Activated CD8-positive, alpha-beta memory T cell treated with anti-CD3 and anti-CD28 coated beads, Interleukin-2, amount 50 U/mL, for 1 hour (primary cell): ENCODE data around the gene DOCK2.
"Not testable (repeated sequence)": the region's sequence is repeated elsewhere in the genome, so short reads cannot be mapped to it uniquely, and the experiment has no call there.

Experiments used
- DNase-seq: peaks from one replicate; pipeline ENCODE4 v3.0.0-alpha.2; 2020; ENCODE audit errors: extremely low read depth

DOCK2 gene

DNA sequence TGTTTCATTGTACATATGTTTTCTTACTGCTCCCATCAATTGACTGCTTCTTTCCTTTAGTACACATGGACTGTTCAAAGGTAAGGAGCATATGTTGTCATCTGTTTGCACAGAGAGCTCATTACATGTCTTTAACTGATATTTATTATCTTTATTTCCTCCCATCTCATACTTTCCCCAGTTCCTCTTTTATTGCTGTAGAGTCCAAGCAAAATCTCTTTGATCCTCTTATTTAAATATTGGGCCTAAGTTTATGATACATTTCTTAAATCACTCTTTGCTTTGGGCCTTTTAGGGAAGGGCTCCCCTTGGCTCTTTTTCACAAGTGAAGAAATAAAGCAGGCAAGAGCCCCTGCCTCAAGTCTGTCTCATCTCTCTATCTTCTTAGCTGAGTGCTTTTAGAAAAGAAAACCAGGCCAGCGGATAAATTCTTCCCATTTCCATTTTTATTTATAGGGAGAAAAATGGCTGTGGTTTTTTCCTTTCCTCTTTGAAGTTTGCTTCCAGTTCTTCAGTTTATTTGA lies 152.4 kb downstream of the DOCK2 start:
- no peak for DNase-seq

DNA sequence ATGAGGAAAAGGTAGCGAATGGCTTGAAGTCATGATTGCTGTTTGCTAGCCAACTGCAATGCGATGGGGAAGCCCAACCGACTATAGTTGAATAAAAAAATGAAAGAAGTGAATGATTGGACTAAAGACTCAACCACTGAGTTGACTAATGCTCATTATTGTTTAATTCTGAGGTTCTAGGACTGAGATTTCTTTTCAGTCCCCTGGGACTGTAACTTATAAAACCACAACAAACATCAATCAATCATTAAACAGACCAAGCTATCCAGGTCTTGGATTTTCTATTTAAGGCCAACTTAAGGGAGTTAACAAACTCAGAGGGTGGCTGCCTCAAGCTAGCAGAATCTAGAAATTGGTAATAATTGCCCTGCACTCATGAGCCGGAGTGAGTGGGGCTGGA lies 154.2 kb downstream of the DOCK2 start:
- no peak for DNase-seq

DNA sequence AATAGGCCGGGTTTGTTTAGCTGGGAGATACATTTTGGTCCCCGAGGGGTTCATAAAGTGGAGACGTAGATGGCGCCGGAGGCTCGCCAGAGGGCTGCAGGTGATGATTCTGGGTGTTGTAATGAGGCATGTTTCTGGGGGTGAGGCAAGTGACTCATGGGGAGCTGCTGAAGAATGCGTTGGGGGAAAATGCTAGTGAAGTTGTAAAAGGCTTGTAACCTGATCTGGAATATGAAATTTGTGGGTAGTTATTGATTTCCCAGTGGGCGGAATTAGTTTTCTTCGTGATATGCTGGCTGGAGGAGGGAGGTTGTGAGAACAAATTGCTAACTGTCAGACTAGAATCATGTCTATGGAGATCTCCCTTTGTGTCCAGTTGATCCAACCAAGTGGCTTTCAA lies 158.3 kb downstream of the DOCK2 start:
- no peak for DNase-seq

DNA sequence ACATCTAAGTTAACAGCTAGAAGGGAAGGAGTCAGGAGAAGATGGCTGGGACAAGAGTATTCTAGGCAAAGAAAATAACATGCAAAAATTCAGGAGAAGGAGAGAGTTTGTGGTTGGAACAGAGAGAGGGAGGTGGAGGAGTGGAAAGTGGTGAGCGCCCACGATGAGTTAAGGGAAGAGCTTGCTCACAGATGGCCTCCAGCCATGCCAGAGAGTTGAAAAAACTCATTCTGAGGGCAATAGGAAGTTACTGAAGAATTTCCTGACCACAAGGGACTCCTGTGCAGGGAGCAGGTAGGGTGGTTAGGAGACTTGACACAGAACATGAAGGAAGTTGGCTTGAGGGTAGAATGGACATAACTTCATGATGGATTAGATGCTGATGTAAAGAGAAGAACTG lies 159.7 kb downstream of the DOCK2 start:
- no peak for DNase-seq

DNA sequence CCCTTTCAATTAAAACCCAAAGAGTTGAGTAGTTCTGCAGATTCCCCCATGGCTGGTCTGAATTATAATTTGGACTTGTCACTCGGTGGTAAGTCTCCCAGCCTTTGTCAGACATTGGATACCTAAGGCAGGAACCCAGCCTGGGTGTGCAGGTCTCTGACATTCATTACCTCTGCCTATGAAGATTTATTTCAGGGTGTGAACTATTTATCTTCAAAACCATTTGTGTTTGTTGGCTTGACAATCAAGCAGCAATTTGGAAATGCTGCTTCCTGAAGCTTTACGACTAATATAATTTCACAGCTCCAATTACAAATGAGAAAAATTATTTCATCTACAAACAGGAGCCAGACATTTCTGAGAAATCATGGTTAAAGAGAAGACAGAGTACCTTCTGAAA lies 160.5 kb downstream of the DOCK2 start:
- no peak for DNase-seq

DNA sequence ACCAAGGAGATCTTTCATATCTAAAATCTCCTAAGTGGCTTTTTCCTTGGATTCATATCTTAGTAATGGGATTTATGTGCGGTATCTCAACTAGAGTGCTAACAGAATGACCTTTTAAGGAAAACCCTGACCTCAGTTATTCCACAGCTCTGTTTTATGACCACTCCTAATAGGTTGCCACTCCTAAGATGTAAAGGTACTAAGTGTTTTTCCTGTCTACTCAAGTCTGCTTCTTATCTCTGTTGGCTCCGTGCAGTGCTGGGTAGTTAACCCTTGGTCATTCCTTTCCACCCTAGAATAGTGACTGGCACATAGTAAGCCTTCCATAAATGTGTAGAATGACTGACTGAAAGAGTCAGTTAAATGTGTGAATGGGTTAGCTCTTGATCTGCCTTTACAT lies 161.4 kb downstream of the DOCK2 start:
- DNase-seq, result no peak

DNA sequence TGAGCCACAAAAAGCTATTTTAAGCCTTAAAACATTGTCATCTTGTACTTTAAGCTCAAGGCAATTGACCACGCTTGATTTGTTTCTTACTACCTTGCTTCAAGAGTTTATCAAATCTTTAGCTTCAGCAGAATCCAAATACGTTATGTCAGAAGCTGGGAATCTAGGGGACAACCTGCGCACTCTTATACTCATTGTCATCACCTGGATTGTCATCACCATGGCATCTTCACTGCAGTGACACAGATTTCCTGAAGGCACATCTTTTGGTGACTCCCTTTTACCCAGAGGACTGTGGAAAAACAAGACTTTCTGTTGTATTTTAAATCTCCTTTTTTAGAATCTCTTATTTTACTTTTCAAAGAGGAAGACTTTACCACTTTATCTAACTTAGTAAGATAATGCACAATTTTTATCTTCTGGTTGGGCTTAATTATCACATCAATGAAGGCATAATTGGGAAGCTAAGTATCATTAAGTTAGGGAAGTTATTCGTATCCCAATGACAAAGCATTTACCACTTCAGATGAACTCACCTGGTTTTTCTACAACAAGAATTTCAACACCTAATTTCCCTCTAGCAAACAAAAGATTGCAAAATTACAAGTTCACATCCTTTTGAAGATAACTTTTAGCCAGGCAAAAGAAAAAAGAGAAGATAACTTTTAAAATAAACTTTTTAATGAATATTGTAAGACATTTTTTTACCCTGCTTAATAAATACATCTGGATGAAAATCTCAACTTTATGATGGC lies 162.0 kb downstream of the DOCK2 start:
- no peak for DNase-seq

DNA sequence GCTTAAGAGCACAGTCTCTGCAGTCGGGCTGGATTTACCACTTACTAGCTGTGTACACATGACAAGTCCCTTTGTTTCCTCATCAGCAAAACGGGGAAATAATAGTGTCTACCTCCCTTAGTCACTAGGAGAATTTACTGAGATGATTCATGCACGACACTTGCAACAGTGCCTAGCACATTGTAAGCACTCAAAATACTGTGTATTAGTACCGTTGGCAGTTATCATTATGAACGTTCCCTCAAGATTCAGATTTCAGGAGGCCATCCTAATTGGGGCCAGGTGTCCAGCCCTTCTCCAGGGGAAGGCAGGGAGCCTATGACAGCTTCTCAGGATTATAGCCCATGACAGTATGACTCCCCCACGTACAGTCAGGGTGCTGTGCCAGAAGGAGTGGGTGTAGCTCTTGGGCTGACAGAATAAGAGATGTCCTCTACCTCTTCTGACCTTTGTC lies 164.3 kb downstream of the DOCK2 start:
- DNase-seq, result no peak

DNA sequence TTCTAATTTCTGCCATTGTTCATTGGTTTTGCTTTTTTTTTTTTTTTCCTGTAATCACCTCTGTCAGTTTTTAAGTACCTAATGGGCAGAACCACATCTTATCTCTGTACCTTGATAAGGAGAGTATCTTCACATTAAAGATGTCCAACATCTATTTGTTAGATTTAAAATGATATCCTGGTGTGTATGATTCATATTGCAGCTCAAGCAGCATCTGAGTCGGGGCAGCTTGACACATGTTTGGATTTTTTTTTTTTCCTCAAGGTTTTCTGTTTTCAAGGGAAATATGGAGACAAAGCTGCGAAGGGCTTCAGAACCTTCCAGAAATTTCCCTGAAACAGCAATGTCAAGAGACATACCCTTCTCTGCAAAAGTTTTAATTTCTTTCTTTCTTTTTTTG lies 164.7 kb downstream of the DOCK2 start:
- DNase-seq, result no peak

DNA sequence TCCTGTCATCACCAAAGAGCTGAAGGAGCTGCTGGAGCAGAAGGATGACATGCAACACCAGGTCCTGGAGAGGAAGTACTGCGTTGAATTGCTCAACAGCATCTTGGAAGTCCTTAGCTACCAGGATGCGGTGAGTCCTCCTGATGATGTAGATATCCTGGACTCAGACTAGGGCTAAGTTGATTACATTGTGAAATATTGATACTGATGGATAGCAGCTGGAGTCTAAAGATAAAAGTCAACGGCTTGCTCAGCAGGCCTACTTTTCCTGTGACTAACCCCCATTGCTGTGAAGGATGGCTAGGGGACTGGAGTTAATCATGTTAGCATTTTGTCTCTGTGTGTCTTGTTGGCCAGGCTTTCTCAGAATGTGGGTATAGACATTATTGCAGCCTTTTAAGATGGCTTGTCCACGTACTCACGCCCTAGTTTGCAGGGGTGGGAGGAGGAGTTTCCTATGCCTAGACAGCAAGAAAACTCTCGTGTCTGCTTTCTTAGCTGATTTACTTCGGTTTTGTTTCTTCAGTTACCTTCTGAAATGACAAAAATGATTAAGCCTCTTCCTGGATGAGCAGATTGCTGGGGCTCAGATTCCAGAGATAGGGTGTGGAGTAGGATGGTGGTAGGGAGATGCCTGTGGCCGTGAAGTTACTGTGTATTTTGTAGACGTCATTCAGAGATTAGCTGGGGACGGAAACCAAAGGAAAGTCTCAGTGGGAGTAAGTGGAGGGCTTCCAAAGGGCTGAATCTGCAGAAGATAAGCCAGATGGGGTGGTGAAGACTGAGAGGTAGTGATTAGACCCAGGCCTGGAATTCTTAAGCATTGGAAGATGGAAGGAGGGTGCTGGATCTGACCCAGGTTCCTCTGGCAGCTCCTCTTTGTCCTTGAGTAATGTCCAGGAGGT lies 166.3 kb downstream of the DOCK2 start:
- DNase-seq, result no peak

DNA sequence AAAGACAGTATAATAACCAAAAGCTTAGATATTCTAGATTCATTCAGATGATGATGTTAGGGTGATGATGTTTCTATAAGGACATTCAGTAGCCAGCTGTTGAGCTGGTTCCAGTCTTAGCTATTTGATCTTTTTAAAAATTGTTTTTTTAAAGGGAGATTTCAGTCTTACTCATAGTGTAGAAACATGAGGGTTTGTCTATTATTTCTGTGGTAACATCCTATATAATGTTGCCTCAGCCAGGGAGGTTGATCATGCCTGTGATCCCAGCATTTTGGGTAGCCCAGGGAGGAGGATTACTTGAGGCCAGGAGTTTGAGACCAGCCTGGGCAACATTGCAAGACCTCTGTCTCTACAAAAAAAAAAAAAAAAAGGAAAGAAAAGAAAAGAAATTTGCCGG lies 167.8 kb downstream of the DOCK2 start:
- DNase-seq, result no peak

DNA sequence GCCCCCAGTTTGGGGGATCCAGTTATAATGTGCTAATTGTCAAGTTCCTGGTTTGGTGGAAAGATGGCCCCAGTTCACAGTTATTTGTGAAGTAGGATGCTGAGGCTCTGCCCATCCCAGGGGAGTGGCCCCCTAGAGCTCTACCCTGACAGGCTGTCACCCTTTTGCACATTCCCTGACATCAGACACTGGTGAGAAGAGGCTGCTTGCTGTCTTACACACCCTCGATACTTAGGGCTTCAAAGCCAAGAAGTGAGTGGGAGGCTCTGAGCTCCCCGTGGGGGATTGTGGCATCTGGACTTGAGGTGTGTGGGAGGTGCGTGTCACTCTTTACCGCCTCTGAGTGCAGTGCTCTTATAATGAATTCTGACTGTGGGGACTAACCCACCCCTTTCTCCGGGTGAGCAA lies 168.5 kb downstream of the DOCK2 start:
- DNase-seq, result no peak

DNA sequence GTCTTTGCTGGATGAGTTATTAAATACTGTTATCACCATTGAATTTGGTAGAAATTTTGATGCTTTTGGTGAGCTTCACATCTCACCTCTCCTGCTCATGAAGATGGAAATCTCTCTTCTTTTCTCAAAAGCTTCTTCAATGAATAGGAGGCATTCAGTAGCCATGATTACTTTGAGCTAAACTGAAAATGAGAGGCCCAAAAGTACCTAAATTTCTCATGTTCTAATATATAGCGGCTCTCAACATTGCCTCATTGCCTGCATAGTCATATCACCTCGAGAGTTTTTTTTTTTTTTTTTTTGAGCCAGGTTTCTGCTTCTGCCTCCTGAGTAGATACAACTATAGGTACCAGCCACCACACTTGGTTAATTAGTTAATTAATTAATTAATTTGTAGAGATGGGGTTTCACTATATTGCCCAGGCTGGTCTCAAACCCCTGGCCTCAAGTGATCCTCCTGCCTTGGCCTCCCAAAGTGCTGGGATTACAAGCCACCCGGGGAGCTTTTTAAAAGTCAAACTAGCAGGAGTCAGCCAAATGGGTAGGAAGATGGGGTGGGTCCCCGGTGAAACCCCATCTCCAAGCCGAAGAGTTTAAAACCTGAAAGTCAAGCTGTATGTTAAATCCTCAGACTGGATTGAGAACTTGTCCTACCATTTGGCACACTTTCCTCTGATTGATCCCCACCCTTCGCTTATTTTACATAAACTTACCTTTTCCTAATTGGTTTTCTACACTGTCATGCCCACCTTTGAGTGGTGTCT lies 169.0 kb downstream of the DOCK2 start:
- no peak for DNase-seq

DNA sequence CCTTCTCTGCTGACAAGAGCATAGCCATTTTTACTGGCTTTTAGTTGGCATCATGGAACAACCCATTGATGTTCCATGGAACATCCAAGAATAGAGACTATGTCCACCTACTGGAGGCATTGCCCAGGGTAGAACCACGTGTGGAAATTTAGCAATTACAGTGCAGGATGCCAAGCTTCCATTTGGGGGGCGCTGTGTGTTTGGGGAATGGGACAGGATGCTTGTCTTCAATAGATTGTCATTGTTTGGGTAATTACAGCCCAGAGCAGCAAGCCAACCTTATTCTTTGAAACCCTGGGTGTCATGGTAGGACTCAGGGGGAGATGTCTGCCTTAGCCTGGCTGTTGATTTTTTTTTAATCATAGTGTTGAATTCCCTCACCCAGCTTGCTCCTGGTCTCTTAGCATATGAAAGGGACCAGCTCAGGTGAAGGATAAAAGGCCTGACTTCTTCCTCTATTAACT lies 171.1 kb downstream of the DOCK2 start:
- DNase-seq, result no peak

DNA sequence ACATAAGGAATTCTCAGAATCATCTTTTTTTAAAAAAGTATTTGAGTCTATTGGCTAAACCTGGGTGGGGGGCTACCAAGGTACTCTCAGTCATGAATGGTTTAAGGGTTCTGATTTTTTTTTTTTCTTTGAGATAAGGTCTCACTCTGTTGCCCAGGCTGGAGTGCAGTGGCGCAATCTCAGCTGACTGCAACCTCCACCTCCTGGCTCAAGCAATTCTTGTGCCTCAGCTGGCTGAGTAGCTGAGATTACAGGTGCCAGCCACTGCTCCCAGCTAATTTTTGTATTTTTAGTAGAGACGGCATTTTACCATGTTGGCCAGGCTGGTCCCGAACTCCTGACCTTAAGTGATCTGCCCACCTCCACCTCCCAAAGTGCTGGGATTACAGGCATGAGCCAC lies 171.8 kb downstream of the DOCK2 start:
- DNase-seq, result not testable (repeated sequence)

DNA sequence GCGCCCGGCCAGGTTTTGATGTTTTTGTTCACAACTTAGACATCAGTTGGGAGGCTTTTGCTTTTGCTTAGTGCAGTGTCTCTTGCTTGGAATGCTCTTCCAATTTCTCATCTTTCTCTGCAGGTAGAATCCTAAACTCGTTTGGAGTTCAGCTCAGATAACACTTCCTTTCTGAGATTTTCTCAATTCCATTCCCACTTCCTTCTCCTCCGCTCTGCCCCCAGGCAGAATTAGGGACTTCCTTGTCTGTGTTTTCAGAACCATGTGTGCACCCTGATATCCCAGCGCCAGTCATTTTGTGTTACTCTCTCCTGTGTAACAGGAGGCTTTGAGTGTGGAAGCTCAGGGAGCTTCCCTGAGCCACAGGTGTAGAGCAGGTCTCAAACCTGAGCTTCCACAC lies 172.2 kb downstream of the DOCK2 start:
- no peak for DNase-seq

DNA sequence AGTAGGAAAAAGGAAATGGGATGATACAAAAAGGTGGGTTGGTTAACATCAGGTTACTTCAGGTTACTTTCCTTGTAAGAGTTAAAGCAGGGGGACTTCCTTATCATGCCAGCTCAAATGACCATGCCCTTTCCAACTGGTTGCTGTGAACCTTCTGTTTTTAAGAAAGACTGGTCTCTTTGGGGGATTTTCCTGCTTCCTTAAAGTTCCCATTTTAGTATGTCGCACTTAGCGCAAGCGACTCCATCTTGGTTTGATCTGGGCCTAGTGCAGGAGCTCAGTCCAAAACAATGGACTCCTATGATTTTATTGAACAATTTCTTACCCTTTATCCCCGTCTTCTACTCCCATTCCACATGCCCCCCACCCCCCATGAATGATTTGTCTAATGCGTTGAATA lies 173.4 kb downstream of the DOCK2 start:
- no peak for DNase-seq

DNA sequence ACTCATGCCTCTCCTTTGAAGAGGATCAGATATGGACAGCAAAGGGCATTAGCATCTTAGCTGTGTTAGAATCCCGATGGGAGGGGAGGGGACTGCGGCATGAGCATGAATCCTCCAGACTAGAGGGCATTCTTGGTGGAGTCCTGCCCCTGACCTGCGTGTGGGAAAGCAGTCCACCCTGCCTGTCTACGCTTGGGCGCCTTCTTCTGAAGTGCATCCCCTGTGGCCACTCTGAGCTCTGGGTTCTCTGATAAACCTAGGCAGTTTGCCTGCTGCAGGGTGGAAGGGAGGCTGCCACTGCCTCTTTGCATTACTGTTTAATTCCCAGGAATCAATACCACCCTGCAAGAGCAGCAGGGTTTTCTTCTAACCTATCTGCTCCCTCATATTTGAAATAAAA lies 173.9 kb downstream of the DOCK2 start:
- DNase-seq, result no peak

DNA sequence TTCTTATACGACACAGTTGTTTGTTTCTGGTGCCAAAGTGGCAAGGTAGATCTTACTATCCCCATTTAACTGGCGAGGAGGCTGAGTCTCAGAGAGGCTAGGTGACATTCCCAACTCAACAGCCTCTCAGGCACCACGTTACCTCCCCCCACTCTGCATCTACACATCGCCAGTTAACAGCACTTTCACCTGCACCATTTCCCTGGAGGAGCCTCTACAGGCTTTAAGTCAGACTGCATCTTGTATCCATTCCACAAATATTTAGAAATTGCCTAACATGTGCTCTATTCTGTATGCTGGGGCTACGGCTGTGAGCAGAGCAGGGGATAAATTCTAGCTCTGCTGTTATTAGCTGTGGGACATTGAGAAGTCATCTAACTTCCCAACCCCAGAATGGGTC lies 174.6 kb downstream of the DOCK2 start:
- DNase-seq, result no peak

DNA sequence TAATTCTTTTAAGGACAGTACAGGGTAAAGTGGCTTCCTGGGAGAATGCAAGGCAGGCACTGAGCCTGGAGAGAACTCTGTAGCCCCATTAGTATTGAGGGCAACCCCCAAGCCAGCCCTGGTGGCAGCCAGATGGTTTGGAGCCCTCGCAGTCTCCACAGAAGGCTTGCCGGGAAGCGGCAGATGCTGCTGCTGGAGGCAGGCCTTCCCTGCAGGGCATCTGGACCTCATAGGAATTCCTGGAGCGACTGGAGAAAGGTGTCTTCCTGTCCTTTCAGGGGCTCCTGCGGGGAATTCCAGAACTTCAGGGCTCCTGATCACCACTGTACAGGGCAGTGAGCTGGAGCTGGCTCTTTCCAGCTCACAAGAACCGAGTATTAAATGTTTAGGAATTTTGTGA lies 175.7 kb downstream of the DOCK2 start:
- no peak for DNase-seq

DNA sequence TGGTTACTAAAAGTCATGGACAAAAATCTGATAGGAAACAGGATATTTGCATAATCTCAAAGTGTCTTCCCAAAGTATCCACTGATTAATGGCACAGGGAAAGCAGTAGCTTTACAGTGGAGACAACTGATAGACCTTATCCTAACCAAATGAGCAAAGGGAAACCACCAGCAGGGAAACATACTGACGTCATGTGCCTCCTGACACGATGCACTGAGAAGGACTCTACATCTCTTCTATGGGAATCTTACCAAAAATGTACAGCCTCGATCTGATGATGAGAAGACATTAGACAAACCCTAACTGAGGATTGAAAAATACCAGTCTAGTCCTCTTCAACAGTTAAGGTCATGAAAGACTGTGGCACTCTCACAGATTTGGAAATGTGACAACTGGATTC lies 177.0 kb downstream of the DOCK2 start:
- DNase-seq, result no peak

DNA sequence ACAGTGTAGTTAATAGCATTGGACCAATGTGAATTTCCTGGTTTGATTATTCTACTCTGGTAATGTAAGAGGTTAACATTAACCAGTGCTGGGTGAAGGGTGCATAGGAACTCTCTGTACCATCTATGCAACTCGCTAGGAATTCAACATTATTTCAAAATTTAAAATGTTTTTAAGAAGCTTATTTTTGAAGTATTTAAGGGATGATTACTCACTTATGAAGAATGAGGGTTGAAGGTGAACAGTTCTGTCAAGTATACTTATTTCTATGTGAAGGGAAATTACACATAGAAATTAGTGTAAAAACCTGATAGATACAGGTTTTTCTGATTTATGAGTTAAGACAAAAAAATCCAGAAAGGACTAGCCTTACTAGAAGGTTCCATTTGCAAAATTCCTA lies 177.4 kb downstream of the DOCK2 start:
- DNase-seq, result no peak
